SU-DHL-6 (cell line): ENCODE results near the gene IMMP1L.

Experiments used
- H2AFZ ChIP-seq: fragments of 200-600 bp; sonication (generic); 2 replicates; pipeline ENCODE4 v1.6.1; 2014; ENCODE audit warnings: low read depth, mild to moderate bottlenecking, moderate library complexity, mixed read lengths, antibody characterized with exemption, low read length; ENCODE audit not compliant: severe bottlenecking
- H3F3A ChIP-seq: fragments of 200-600 bp; shearing (Covaris generic); 2 replicates; pipeline ENCODE4 v1.6.0; 2016; ENCODE audit warnings: antibody characterized with exemption, mild to moderate bottlenecking; ENCODE audit not compliant: insufficient read depth
- H3K27ac ChIP-seq: fragments of 200-600 bp; sonication (generic); 2 replicates; pipeline ENCODE4 v1.5.1; 2016; ENCODE audit warnings: low read depth, mild to moderate bottlenecking, low read length, moderate library complexity, mixed read lengths
- H3K27me3 ChIP-seq: fragments of 200-600 bp; sonication (generic), shearing (Covaris generic); 2 replicates; pipeline ENCODE4 v1.6.0; 2014; ENCODE audit warnings: mild to moderate bottlenecking, low read length
- H3K36me3 ChIP-seq: fragments of 200-600 bp; sonication (generic); 2 replicates; pipeline ENCODE4 v1.6.1; 2014; ENCODE audit warnings: mild to moderate bottlenecking, low read length, mixed read lengths
- H3K4me2 ChIP-seq: fragments of 300-600, 200-600 bp; shearing (Covaris generic), sonication (generic); 2 replicates; pipeline ENCODE4 v1.6.0; 2014; ENCODE audit warnings: low read length, low read depth, mild to moderate bottlenecking; ENCODE audit not compliant: poor library complexity, severe bottlenecking
- H3K4me3 ChIP-seq: fragments of 200-600 bp; sonication (generic); 2 replicates; pipeline ENCODE4 v1.5.1; 2014; ENCODE audit warnings: antibody characterized with exemption, low read length, mild to moderate bottlenecking, mixed read lengths; ENCODE audit not compliant: insufficient read depth, poor library complexity, severe bottlenecking
- H3K79me2 ChIP-seq: fragments of 200-600 bp; sonication (generic); 2 replicates; pipeline ENCODE4 v1.6.1; 2014; ENCODE audit warnings: mild to moderate bottlenecking, low read length, moderate library complexity; ENCODE audit not compliant: insufficient read depth
- H3K9ac ChIP-seq: fragments of 200-600 bp; sonication (generic); 2 replicates; pipeline ENCODE4 v1.7.0; 2014; ENCODE audit warnings: mild to moderate bottlenecking, low read length
- H3K9me2 ChIP-seq: fragments of 200-600 bp; sonication (generic); replicated peaks from 2 replicates; pipeline ENCODE4 v1.6.1; 2014; ENCODE audit warnings: low read length; ENCODE audit not compliant: insufficient read depth
- H3K9me3 ChIP-seq: fragments of 200-600 bp; sonication (generic); 2 replicates; pipeline ENCODE4 v1.6.1; 2014; ENCODE audit warnings: low read length, mixed read lengths; ENCODE audit not compliant: insufficient read depth
- H4K20me1 ChIP-seq: fragments of 200-600 bp; sonication (generic); 2 replicates; pipeline ENCODE4 v1.6.1; 2014; ENCODE audit warnings: low read depth, mild to moderate bottlenecking, antibody characterized with exemption, low read length, moderate library complexity, mixed read lengths
- CTCF ChIP-seq: fragments of 200-600 bp; sonication (generic); IDR thresholded peaks from one replicate; pipeline ENCODE4 v1.5.1; 2017; ENCODE audit warnings: antibody characterized with exemption, mild to moderate bottlenecking, low read length, moderate library complexity; ENCODE audit not compliant: insufficient read depth, poor library complexity, severe bottlenecking
- EZH2phosphoT487 ChIP-seq: fragments of 200-600 bp; sonication (generic), shearing (Covaris generic); conservative IDR thresholded peaks from 2 replicates; pipeline ENCODE4 v1.6.1; 2018; ENCODE audit warnings: mild to moderate bottlenecking, antibody characterized with exemption, low read length, moderate library complexity, mixed read lengths

IMMP1L gene

DNA sequence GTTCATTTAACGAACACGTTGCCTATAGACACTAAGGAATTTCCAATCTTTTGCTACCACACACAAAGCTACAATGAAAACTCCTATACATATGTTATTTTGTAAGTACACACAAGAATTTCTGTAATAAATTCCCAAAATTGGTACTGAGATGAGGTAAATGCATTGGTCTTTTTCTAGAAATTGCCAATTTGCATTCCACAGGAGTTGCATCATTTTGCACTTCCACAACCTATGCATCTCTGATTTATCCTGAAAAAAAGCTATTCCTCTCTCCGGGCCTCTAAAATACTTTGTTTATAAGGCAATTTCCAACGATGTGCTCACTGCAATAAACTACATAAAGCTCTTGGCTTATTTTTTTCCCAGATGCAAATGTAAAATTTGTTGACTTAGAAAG, 24.9 kb downstream of the IMMP1L start:
- no peak overlapping the region for H3K4me3 ChIP-seq
- H3K27me3 ChIP-seq = no peaks in the 10 kb centered on the region
- no peak overlapping the region for H3K27ac ChIP-seq
- peaks cover 7% of the 10 kb centered on the region for H3F3A ChIP-seq
- TF ChIP-seq CTCF (no peak), EZH2phosphoT487 (no peak)
- no peaks in the 10 kb centered on the region for H3K9me3 ChIP-seq
- no peaks in the 10 kb centered on the region for H3K36me3 ChIP-seq
- no peak overlapping the region for H3K4me2 ChIP-seq
- no peak overlapping the region for H2AFZ ChIP-seq
- H3K79me2 ChIP-seq = peaks cover 72% of the 10 kb centered on the region
- H4K20me1 ChIP-seq = peaks cover 30% of the 10 kb centered on the region; the same call in 1 of the 2 replicates
- no peak overlapping the region for H3K9ac ChIP-seq
- no peaks in the 10 kb centered on the region for H3K9me2 ChIP-seq

GRCh38 chr11:31480930-31481329, 28.5 kb downstream of the IMMP1L start:
- Histone ChIP-seq H3K9me3 (no peaks in the 10 kb centered on the region), H3K9me2 (no peaks in the 10 kb centered on the region), H2AFZ (no peak overlapping the region), H3F3A (peaks cover 3% of the 10 kb centered on the region), H3K4me2 (no peak overlapping the region), H3K79me2 (peaks cover 62% of the 10 kb centered on the region), H3K36me3 (no peaks in the 10 kb centered on the region), H3K27me3 (no peaks in the 10 kb centered on the region), H3K9ac (no peak overlapping the region), H3K4me3 (no peak overlapping the region), H4K20me1 (peaks cover 27% of the 10 kb centered on the region), H3K27ac (no peak overlapping the region)
- TF ChIP-seq EZH2phosphoT487 = no peak
- no peak for TF ChIP-seq CTCF

- no peak overlapping the region for H2AFZ ChIP-seq
- TF ChIP-seq EZH2phosphoT487 = no peak
- no peak for TF ChIP-seq CTCF
- peaks cover 31% of the 10 kb centered on the region for H4K20me1 ChIP-seq
- no peak overlapping the region for H3K4me2 ChIP-seq
- no peaks in the 10 kb centered on the region; the same call in 1 of the 2 replicates for H3F3A ChIP-seq
- H3K27ac ChIP-seq = no peak overlapping the region
- H3K9ac ChIP-seq = no peak overlapping the region
- H3K9me2 ChIP-seq = no peaks in the 10 kb centered on the region
- no peaks in the 10 kb centered on the region for H3K36me3 ChIP-seq
- H3K27me3 ChIP-seq = no peaks in the 10 kb centered on the region
- H3K79me2 ChIP-seq = peaks cover 57% of the 10 kb centered on the region; the same call in 1 of the 2 replicates
- no peak overlapping the region for H3K4me3 ChIP-seq
- no peaks in the 10 kb centered on the region for H3K9me3 ChIP-seq
Observed at GRCh38 chr11:31479066-31479465, 30.4 kb downstream of the IMMP1L start.
